Activated CD8-positive, alpha-beta memory T cell treated with anti-CD3 and anti-CD28 coated beads for 1 hour (primary cell): Measurements from ENCODE around the gene INAVA.
"Not testable (repeated sequence)": the region's sequence is repeated elsewhere in the genome, so short reads cannot be mapped to it uniquely, and the experiment has no call there.

Experiments used
- DNase-seq, 2 donors: peaks; one replicate each; pipeline ENCODE4 v3.0.0-alpha.2; 2020; ENCODE audit warnings: low read depth in 1 of 2; ENCODE audit errors: extremely low read depth in 1 of 2

INAVA gene

GRCh38 chr1:200916681-200917080 is 22.0 kb downstream of the INAVA start:
- no peak for DNase-seq

- DNase-seq, result no peak
Observed at GRCh38 chr1:200917291-200917817, 22.7 kb downstream of the INAVA start.

GRCh38 chr1:200918006-200918405 is 23.3 kb downstream of the INAVA start:
- DNase-seq, result no peak

- DNase-seq, result no peak
Observed at GRCh38 chr1:200919386-200919785, 24.7 kb downstream of the INAVA start.

GRCh38 chr1:200921571-200922110 is 26.9 kb downstream of the INAVA start:
- no peak for DNase-seq

GRCh38 chr1:200922406-200922805 is 27.7 kb downstream of the INAVA start:
- DNase-seq, result no peak

GRCh38 chr1:200923601-200924000 is 28.9 kb downstream of the INAVA start:
- no peak for DNase-seq

GRCh38 chr1:200925831-200926230 is 31.1 kb downstream of the INAVA start:
- DNase-seq, result no peak

GRCh38 chr1:200929530-200930278 is 35.0 kb downstream of the INAVA start:
- no peak for DNase-seq

GRCh38 chr1:200930285-200930684 is 35.6 kb downstream of the INAVA start:
- DNase-seq, result not testable (repeated sequence)

- DNase-seq, result no peak
Observed at GRCh38 chr1:200931776-200932175, 37.1 kb downstream of the INAVA start.

GRCh38 chr1:200934676-200935245 is 40.1 kb downstream of the INAVA start:
- DNase-seq, result no peak

GRCh38 chr1:200935286-200935962 is 40.7 kb downstream of the INAVA start:
- DNase-seq, result not testable (repeated sequence)

GRCh38 chr1:200938955-200939354 is 44.3 kb downstream of the INAVA start:
- no peak for DNase-seq

GRCh38 chr1:200945111-200945510 is 50.4 kb downstream of the INAVA start:
- DNase-seq, result no peak

GRCh38 chr1:200947059-200947566 is 52.4 kb downstream of the INAVA start:
- no peak for DNase-seq

GRCh38 chr1:200949626-200950025 is 54.9 kb downstream of the INAVA start:
- DNase-seq, result no peak

- DNase-seq, result no peak
Observed at GRCh38 chr1:200951016-200951415, 56.3 kb downstream of the INAVA start.

GRCh38 chr1:200954434-200954833 is 59.7 kb downstream of the INAVA start:
- DNase-seq, result no peak

GRCh38 chr1:200958597-200958996 is 63.9 kb downstream of the INAVA start:
- DNase-seq, result no peak

- no peak for DNase-seq
Observed at GRCh38 chr1:200959411-200959921, 64.8 kb downstream of the INAVA start.
